Measurements from ENCODE around the gene COX18. TPM values are rescaled to one million over a fixed set of nuclear protein-coding genes. Genes with fewer than 3 reads are reported as not detected.

COX18 gene
- total RNA-seq, 1 donor from 2014 or later = 16.7 TPM

- no peak for TF ChIP-seq CTCF (IDR thresholded peaks at IDR 0.05)
- H3K36me3 Mint-ChIP-seq (ENCODE audit: unreplicated experiment) = peaks cover 25% of the 10 kb centered on the region
- no peak for DNase-seq (ENCODE audit: extremely low spot score, unreplicated experiment)
- H3K4me3 Mint-ChIP-seq (ENCODE audit: unreplicated experiment) = no peak overlapping the region
- H3K9me3 Mint-ChIP-seq (ENCODE audit: unreplicated experiment) = no peaks in the 10 kb centered on the region
- H3K27ac Mint-ChIP-seq (ENCODE audit: unreplicated experiment) = no peak overlapping the region
- no peaks in the 10 kb centered on the region for H3K27me3 Mint-ChIP-seq (ENCODE audit: unreplicated experiment)
- no peaks in the 10 kb centered on the region for H3K4me1 Mint-ChIP-seq (ENCODE audit: unreplicated experiment)
Observed at GRCh38 chr4:73053974-73054480, 15.5 kb downstream of the COX18 start.

- H3K9me3 Mint-ChIP-seq (ENCODE audit: unreplicated experiment) = no peaks in the 10 kb centered on the region
- no peaks in the 10 kb centered on the region for H3K4me1 Mint-ChIP-seq (ENCODE audit: unreplicated experiment)
- no peak overlapping the region for H3K27ac Mint-ChIP-seq (ENCODE audit: unreplicated experiment)
- DNase-seq (ENCODE audit: extremely low spot score, unreplicated experiment) = no peak
- H3K36me3 Mint-ChIP-seq (ENCODE audit: unreplicated experiment) = peaks cover 18% of the 10 kb centered on the region
- H3K27me3 Mint-ChIP-seq (ENCODE audit: unreplicated experiment) = no peaks in the 10 kb centered on the region
- TF ChIP-seq CTCF (IDR thresholded peaks at IDR 0.05) = no peak
- H3K4me3 Mint-ChIP-seq (ENCODE audit: unreplicated experiment) = no peak overlapping the region
Observed at GRCh38 chr4:73053076-73053475, 16.4 kb downstream of the COX18 start.

GRCh38 chr4:73051625-73052024, 17.9 kb downstream of the COX18 start:
- Mint-ChIP-seq H3K36me3 (ENCODE audit: unreplicated experiment) (peaks cover 16% of the 10 kb centered on the region), H3K27ac (ENCODE audit: unreplicated experiment) (no peak overlapping the region), H3K4me1 (ENCODE audit: unreplicated experiment) (no peaks in the 10 kb centered on the region), H3K4me3 (ENCODE audit: unreplicated experiment) (no peak overlapping the region), H3K27me3 (ENCODE audit: unreplicated experiment) (no peaks in the 10 kb centered on the region), H3K9me3 (ENCODE audit: unreplicated experiment) (no peaks in the 10 kb centered on the region)
- DNase-seq (ENCODE audit: extremely low spot score, unreplicated experiment) = no peak
- no peak for TF ChIP-seq CTCF (IDR thresholded peaks at IDR 0.05)

GRCh38 chr4:73045879-73046278, 23.6 kb downstream of the COX18 start:
- TF ChIP-seq CTCF (IDR thresholded peaks at IDR 0.05) = no peak
- Mint-ChIP-seq H3K4me1 (ENCODE audit: unreplicated experiment) (no peaks in the 10 kb centered on the region), H3K27me3 (ENCODE audit: unreplicated experiment) (no peaks in the 10 kb centered on the region), H3K36me3 (ENCODE audit: unreplicated experiment) (no peaks in the 10 kb centered on the region), H3K27ac (ENCODE audit: unreplicated experiment) (no peak overlapping the region), H3K9me3 (ENCODE audit: unreplicated experiment) (no peaks in the 10 kb centered on the region), H3K4me3 (ENCODE audit: unreplicated experiment) (no peak overlapping the region)
- no peak for DNase-seq (ENCODE audit: extremely low spot score, unreplicated experiment)

GRCh38 chr4:73037057-73037456, 32.5 kb downstream of the COX18 start:
- no peak for DNase-seq (ENCODE audit: extremely low spot score, unreplicated experiment)
- peaks cover 9% of the 10 kb centered on the region for H3K27me3 Mint-ChIP-seq (ENCODE audit: unreplicated experiment)
- H3K4me3 Mint-ChIP-seq (ENCODE audit: unreplicated experiment) = no peak overlapping the region
- H3K36me3 Mint-ChIP-seq (ENCODE audit: unreplicated experiment) = no peaks in the 10 kb centered on the region
- no peak overlapping the region for H3K27ac Mint-ChIP-seq (ENCODE audit: unreplicated experiment)
- H3K9me3 Mint-ChIP-seq (ENCODE audit: unreplicated experiment) = peaks cover 12% of the 10 kb centered on the region
- no peak for TF ChIP-seq CTCF (IDR thresholded peaks at IDR 0.05)
- no peaks in the 10 kb centered on the region for H3K4me1 Mint-ChIP-seq (ENCODE audit: unreplicated experiment)
